Tibial artery (tissue), 4 donors: ENCODE measurements around the gene XPOT.

ENCODE experiments used
- DNase-seq, 2 donors: peaks; one replicate each; pipeline ENCODE4 v3.0.0-alpha.2; 2019
- H3K27ac ChIP-seq, 2 donors: fragments of 200-600 bp; sonication (generic) in 1 of 2; 1 replicate in 1 of 2; 2 replicates in 1 of 2; pipeline ENCODE4 v1.5.1; 2018 to 2019; ENCODE audit warnings: mild to moderate bottlenecking in 1 of 2
- H3K27me3 ChIP-seq, 2 donors: fragments of 200-600 bp; sonication (generic) in 1 of 2; one replicate each; pipeline versions ENCODE4 v1.5.1 to v1.6.0; 2016 to 2019
- H3K36me3 ChIP-seq, 3 donors: fragments of 200-600 bp; sonication (generic) in 2 of 3; one replicate each; pipeline ENCODE4 v1.5.1; 2016 to 2019; ENCODE audit warnings: mild to moderate bottlenecking in 2 of 3
- H3K4me1 ChIP-seq, 4 donors: fragments of 200-600 bp; sonication (generic) in 2 of 4; 1 replicate in 3 of 4; 2 replicates in 1 of 4; pipeline ENCODE4 v1.5.1; 2016 to 2019
- H3K4me3 ChIP-seq, 2 donors: fragments of 200-600 bp; sonication (generic) in 1 of 2; 1 replicate in 1 of 2; 2 replicates in 1 of 2; pipeline ENCODE4 v1.5.1; 2018 to 2019; ENCODE audit warnings: mild to moderate bottlenecking in 2 of 2
- H3K9me3 ChIP-seq, 3 donors: fragments of 200-600 bp; sonication (generic) in 1 of 3; one replicate each; pipeline ENCODE4 v1.5.1; 2016 to 2019
- intact Hi-C: fragments of 100-400 bp; cut with DNase I; formaldehyde crosslinking; loops from one replicate; pipeline ENCODE4 v1.15.0; 2023; ENCODE audit warnings: low total_unique reads
- TF ChIP-seq, protein P1 (sequence below), 2 experiments: fragments of 200-600 bp in 1 of 2; fragments of 450-650 bp in 1 of 2; IDR thresholded peaks; one replicate each; pipeline ENCODE4 v1.5.1; 2017 to 2019; ENCODE audit warnings: antibody characterized with exemption in 2 of 2, mild to moderate bottlenecking in 1 of 2, moderate library complexity in 1 of 2

XPOT gene

DNA sequence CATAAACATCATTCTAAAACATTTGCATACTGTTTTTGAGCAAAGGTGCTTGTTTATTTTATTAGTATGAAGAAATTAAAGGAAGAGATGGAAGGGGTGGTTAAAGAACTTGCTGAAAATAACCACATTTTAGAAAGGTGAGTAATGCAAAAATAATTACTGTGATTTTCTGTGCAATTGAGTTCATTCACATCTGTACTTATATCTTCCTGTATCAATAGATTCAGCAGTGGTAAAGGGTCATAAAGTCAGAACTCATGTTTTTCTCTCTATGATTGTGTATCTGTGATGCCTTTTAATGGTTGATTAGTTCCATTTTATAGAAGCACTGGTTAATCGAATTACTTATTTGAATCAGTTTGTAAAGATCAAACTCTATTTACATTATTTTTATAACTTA lies 93.7 kb downstream of the XPOT start:
- TF ChIP-seq, protein P1, sequence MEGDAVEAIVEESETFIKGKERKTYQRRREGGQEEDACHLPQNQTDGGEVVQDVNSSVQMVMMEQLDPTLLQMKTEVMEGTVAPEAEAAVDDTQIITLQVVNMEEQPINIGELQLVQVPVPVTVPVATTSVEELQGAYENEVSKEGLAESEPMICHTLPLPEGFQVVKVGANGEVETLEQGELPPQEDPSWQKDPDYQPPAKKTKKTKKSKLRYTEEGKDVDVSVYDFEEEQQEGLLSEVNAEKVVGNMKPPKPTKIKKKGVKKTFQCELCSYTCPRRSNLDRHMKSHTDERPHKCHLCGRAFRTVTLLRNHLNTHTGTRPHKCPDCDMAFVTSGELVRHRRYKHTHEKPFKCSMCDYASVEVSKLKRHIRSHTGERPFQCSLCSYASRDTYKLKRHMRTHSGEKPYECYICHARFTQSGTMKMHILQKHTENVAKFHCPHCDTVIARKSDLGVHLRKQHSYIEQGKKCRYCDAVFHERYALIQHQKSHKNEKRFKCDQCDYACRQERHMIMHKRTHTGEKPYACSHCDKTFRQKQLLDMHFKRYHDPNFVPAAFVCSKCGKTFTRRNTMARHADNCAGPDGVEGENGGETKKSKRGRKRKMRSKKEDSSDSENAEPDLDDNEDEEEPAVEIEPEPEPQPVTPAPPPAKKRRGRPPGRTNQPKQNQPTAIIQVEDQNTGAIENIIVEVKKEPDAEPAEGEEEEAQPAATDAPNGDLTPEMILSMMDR (IDR thresholded peaks at IDR 0.05) = no peak
- Histone ChIP-seq H3K4me1 (no peaks in the 10 kb centered on the region), H3K4me3 (no peak overlapping the region), H3K9me3 (no peaks in the 10 kb centered on the region), H3K27me3 (no peaks in the 10 kb centered on the region), H3K36me3 (peaks cover 70 to 80% (median 70%) of the 10 kb centered on the region in 3 donors), H3K27ac (no peak overlapping the region)
- no peak for DNase-seq
- intact Hi-C loops = no loop called here

DNA sequence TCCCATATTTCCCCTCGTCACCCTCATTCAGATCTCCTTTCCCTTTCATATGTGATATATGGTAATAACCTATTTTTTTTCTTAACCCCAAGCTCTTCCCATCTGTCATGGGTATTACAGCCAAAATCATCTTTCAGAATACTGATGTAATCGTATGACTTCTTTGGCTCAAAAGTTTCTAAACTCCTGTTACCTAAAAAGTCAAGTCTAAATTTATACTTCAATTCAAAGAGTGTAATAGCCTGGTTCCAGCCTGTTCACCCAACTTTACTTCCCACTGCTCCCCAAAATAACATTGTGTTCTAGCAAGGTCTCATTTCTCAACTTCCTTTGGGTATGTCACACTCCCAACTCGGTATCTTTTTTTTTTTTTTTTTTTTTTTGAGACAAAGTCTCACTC lies 96.2 kb downstream of the XPOT start:
- intact Hi-C loops = no loop called here
- no peak for DNase-seq
- H3K27ac ChIP-seq = no peak overlapping the region
- peaks cover 46 to 62% (median 56%) of the 10 kb centered on the region in 3 donors for H3K36me3 ChIP-seq
- TF ChIP-seq, protein P1 (IDR thresholded peaks at IDR 0.05) = no peak
- H3K4me1 ChIP-seq = no peaks in the 10 kb centered on the region
- no peaks in the 10 kb centered on the region for H3K27me3 ChIP-seq
- no peaks in the 10 kb centered on the region for H3K9me3 ChIP-seq
- H3K4me3 ChIP-seq = no peak overlapping the region
